HG03135 (cell line): ENCODE measurements around the gene DNMT3B.

Source experiments
- ATAC-seq: cut with Tn5 transposase; IDR thresholded peaks from one replicate; pipeline ENCODE4 v1.9.1; 2021; ENCODE audit warnings: mild to moderate bottlenecking, moderate library complexity; ENCODE audit not compliant: unreplicated experiment

DNMT3B gene

DNA sequence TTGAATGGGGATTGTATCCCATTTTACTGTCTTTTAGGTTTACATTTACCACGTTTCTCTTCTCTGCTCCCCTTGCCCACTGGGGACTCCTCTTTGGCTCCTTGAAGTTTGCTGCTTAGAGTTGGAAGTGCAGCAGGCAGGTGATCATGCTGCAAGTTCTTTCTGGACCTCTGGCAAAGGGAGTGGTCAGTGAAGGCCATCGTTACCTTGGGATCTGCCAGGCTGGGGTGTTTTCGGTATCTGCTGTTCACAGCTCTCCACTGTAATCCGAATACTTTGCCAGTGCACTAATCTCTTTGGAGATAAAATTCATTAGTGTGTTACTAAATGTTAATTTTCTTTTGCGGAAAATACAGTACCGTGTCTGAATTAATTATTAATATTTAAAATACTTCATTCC is 87.4 kb downstream of the DNMT3B start:
- no peak for ATAC-seq

DNA sequence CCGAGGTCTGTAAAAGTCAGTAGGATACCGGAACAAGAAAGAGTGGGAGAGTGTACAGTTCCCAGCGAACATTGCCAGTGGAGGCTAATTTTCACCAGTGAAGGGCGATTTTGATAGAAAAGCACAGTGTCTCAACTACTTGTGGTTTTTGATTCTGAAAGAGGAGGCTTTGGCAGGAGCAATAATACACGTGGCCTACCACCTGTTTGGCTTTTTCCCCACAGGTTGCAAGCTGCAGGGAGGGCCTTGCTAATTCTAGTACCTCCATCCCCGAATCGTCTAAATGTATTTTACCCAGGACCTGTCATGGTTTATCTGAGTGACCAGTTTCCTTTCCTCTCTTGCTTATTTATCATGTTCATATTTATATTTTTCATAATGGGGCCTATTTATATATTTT is 93.2 kb downstream of the DNMT3B start:
- ATAC-seq: no peak

DNA sequence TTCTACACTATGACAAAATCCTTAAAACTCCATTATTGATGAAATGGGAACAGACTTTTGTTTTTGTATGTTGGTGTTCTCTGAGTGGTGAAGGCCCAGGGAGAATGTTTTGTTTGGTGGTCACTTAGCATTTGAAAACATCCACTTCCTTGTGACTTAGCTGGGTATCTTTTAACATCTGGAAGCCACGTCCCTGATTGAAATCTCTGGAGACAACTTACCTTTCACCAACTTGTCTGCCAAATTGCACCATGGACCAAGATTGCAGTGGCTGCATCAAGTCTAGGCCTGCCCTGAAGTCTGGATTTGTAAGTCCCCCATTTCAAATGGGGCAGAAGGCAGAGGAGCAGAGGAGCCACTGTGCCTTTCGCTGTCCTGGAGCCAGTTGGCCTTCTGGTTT is 96.0 kb downstream of the DNMT3B start:
- ATAC-seq: no peak
